Measurements from ENCODE around the gene DTNA.

DNA sequence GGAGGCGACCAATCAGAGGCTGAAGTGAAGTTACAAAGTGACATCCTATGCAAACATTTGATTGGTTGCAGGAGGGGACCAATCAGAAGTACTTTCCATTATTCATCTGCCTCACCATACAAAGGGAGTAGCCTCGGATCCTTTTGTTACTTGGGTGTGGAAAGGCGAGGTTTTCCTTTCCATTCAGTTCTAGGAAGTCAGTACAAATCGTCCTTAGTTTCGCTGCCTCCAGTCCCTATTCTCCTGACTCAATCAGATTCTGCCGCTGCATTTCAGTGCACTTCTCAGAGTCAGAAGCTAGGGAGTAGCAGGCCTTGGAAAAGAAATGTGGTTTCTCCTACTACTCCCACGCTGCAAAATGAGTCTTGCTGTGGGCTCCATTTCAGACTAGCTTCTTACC is 149.4 kb downstream of the DTNA start:
- TF ChIP-seq, protein P1, sequence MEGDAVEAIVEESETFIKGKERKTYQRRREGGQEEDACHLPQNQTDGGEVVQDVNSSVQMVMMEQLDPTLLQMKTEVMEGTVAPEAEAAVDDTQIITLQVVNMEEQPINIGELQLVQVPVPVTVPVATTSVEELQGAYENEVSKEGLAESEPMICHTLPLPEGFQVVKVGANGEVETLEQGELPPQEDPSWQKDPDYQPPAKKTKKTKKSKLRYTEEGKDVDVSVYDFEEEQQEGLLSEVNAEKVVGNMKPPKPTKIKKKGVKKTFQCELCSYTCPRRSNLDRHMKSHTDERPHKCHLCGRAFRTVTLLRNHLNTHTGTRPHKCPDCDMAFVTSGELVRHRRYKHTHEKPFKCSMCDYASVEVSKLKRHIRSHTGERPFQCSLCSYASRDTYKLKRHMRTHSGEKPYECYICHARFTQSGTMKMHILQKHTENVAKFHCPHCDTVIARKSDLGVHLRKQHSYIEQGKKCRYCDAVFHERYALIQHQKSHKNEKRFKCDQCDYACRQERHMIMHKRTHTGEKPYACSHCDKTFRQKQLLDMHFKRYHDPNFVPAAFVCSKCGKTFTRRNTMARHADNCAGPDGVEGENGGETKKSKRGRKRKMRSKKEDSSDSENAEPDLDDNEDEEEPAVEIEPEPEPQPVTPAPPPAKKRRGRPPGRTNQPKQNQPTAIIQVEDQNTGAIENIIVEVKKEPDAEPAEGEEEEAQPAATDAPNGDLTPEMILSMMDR (IDR thresholded peaks at IDR 0.05) = no peak
- TF ChIP-seq POLR2A (IDR thresholded peaks at IDR 0.05) = no peak

All from vagina (tissue), 2 donors.